GM21423 (cell line): ENCODE results near the gene ADCY5.
A peak's percentile ranks its signal among the peaks of the same experiment; 100 is the strongest.

Source experiments
- ATAC-seq: cut with Tn5 transposase; IDR thresholded peaks from one replicate; pipeline ENCODE4 v1.9.1; 2021; ENCODE audit warnings: mild to moderate bottlenecking, moderate library complexity; ENCODE audit not compliant: unreplicated experiment

The ADCY5 gene

GRCh38 chr3:123330441-123330991, 118.4 kb downstream of the ADCY5 start:
- ATAC-seq, result no peak

DNA sequence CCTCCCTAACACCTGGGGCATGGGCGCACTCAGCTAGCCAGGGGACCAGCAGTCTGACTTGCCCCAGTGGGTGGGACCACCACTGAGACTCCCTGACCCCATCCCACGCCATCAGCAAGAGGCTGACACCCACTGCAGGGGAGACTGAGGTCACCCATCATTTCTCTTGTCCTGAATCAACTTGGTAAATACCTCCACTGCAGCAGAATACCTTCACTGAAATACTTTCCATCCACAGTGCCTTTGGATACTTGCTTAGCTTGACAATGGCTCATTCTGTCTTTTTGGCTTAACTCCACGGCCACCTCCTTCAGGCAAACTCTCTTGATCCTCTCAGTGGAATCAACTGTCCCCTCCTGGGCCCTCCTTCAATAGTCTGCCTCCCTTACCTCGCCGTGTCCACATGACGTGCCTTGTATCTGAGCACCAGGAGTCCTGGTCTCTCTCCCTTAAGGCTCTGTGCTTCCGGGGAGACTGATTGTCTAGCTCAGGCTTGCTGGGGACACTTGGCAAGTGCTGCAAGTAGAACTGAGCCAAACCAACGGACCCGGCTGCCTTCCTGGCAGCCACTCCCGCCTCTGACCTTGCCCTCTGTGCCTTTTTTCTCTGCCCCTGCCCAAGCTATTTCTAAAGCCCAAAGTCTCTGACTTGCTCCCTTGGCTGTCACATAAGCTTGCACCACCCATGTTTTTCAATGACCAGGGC, 119.1 kb downstream of the ADCY5 start:
- no peak for ATAC-seq

- ATAC-seq, result peak; percentile 44
Observed at GRCh38 chr3:123328851-123329635, 119.8 kb downstream of the ADCY5 start.

DNA sequence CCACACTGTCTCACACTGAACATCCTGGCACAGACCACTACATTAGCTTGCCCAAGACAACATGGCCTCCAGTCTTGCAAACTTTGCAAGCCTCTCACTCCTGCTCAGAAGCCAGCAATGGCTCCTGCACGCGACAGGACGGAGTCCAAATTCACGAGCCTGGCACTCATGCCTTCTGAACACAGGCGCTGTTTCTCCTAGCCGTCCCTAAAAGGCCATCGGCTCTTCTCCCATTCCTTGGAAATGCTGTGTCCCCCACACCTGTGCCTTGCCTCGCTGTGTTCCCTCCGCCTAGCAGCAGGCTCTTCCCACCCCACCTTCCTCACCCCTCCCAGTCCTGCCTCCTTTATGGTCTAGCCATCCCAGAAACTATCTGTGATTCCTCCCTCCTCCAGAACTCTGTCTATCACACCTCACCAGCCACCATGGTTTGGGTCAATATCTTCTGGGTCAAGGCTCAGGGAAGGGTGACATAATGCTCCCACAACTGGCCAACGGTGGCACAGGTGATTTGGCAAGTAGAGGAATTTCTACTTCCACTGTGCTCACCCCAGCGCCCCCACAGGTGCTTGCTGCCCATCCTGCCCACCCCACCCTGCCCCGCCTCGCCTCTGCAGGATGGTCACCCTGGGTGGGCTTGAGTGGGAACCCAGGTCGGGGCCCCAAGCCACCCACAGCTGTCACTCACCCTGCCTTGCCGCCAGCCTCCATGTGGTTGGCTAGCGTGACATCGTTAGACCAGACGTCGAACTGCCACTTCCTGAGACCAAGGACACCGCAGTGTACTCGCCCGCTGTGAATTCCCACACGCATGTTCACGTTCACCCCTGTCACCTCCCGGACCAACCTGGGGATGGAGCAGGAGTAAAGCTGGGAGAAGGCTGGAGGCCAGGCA, 120.7 kb downstream of the ADCY5 start:
- no peak for ATAC-seq

DNA sequence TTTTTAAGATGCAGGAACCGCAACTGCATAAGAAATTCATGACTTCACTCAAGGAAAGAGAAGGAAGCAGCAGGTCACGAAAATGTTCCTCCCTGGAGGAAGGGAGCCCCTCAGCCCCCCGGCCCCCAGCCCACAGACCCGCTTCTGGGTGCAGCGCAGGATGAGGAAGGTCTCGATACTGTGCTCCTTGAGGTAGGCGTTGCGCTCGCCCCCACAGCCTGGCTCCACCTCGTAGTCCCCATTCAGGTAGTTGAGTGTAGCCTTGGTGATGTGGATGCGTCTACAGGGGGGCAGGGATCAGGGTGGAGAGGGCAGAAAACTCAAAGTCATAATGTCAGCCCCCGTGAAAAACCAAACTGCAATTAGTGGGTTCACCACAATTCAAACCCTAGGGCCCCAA, 121.4 kb downstream of the ADCY5 start:
- ATAC-seq, result no peak

DNA sequence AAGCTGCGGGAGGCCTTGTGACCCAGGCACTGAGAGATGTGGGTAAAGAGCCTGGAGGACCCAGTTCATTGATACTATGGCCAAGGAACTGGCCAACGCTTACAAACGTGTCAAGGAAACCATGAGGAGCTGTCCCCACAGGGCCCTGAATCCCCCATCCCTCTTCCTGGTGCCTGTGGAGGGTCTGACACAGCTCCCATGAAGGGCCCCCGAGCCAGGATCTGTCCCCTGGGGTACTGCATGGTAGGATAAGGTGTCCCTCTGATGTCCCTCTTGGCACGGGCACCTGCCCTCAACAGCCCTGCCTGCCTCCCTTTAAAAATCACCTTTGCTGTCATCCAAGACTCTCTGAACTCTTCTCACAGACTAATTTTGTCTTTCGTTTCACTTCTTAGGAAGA, 122.4 kb downstream of the ADCY5 start:
- ATAC-seq, result no peak

- no peak for ATAC-seq
Observed at GRCh38 chr3:123325766-123326256, 123.1 kb downstream of the ADCY5 start.

- ATAC-seq, result no peak
Observed at GRCh38 chr3:123324880-123325765, 123.8 kb downstream of the ADCY5 start.

GRCh38 chr3:123323781-123324180, 125.1 kb downstream of the ADCY5 start:
- ATAC-seq, result no peak

DNA sequence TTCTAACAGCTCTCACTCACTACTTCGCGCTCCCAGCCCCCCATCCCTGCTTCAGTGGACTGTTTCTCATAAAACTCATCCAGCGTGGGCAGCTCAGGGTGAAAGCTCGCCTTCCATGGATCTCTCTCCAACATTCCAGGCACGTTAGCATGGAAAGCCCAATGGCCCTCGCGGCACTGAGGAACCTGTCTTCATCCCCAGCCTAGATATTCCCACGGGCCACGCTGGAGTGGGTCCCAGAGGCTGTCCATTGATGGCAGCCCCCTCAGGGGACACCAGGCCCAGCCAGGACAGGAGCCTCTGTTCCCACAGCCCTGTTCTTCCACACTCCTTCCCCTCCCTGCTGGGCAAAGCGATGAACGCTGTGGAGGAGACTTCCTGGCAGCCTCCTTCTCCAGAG, 126.0 kb downstream of the ADCY5 start:
- ATAC-seq, result no peak

GRCh38 chr3:123321806-123322205, 127.1 kb downstream of the ADCY5 start:
- ATAC-seq, result no peak

DNA sequence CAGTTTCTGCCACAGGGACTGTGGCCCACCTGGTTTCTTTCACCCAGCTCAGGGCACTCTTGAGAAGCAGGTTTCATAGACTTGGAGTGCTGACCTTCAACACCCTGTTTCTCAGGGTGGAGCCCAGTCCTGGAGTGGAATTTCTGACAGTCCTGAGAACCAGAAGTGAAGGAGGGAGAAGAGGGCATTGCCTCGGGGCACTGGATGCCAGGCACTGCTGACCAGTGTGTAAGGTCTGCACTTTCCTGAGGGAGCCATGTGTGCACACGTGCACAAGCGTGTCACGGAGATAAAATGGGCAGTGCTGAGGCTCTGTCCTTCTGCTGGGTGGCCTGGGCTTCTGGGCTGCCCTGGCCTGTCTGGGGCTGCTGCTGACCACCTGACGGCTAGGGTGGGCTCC, 128.7 kb downstream of the ADCY5 start:
- no peak for ATAC-seq

DNA sequence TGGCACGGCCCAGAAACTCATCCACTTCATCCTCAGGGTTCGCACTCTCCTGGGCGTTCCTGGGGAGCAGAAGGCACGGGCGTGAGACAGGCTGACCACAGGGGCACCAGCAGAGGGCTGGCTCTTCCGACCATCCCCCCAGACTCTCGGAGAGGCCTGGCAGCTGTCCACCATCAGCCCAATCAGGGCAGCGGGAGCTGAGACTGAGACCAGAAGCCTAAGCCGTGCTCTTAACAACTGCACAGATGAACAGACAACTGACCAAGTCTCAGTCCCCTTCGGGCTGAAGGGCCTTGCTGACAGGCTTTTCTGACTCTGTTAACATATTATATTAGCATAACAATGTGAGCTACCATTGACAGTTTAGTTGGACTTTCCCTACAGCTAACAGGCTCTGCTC, 129.1 kb downstream of the ADCY5 start:
- no peak for ATAC-seq

DNA sequence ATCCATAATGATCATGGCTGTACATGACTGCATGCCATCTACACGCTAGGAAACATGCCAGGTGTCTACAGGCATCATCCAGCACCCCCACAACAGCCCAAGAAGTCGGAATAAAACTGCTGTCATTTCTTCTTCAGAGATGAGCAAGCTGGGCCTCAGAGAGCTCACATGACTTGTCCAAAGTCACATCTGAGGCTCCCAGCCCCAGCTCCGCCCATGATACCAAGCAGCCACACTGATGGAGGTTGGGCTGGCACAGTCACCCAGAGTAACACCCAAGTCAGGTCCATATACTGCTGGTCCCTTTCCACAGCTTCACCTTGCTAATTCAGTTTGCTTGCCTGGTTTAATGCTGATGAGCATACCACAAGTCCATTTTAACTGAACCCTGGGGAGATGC, 130.5 kb downstream of the ADCY5 start:
- no peak for ATAC-seq

GRCh38 chr3:123317716-123318115, 131.2 kb downstream of the ADCY5 start:
- no peak for ATAC-seq

DNA sequence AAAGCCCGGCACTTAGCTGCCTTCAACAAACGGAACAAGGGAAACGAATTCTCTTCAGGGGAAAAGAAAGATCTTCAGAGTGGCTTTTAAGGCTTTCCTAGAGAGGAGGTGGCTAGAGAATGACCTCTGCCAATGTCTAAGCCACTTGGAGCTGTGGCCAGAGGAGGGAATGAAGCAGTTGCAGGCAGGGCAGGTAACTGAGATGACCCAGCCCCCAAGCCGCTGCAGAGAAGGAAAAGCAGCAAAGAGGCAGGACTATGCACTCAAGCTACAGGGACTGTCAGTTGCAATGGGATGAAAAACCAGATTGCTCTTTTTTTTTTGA, 133.7 kb downstream of the ADCY5 start:
- ATAC-seq, result no peak

- ATAC-seq, result no peak
Observed at GRCh38 chr3:123314359-123315270, 134.3 kb downstream of the ADCY5 start.

DNA sequence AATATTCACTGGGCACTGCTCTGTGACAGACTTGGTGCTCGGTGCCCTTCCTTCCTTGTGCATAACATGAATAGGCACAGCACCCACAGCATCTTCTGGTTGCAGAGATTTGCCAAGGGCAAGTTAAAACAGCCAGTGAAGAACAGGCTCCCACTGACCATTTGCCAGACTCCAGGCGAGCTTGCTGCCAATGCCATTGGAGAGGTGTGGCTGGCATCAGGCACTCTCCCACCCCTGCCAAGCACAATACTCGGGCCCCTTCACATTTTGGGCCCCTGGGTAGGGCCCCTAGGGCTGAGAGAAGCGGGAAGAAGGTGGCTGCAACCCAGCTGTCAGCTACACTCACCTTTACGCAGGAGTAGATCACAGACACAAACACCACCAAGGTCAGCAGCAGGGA, 135.0 kb downstream of the ADCY5 start:
- ATAC-seq, result no peak
